MCF 10A (cell line): Measurements from ENCODE around the gene CNOT4. TPM values are rescaled to one million over a fixed set of nuclear protein-coding genes. Genes with fewer than 3 reads are reported as not detected.

ENCODE experiments used
- BruUV-seq: library from RNA; stranded (reverse); fragments of 400-500 nt; replicated peaks from 2 replicates; lab custom pipeline; 2021; lab: Mats Ljungman, UMichigan
- CTCF ChIA-PET: fragments of 300-600 bp; sonication (Branson Sonifier 250); formaldehyde crosslinking; extraction: SDS; loops from one replicate; lab custom pipeline; 2021; ENCODE audit warnings: antibody characterized with exemption, inconsistent platforms; lab: Yijun Ruan, JAX
- POLR2A ChIA-PET: fragments of 300-600, 350-650 bp; sonication (Branson Sonifier 250); formaldehyde crosslinking; extraction: SDS; loops from one replicate; lab custom pipeline; 2020; ENCODE audit warnings: antibody characterized with exemption, inconsistent platforms; lab: Yijun Ruan, JAX
- DNase-seq: peaks from one replicate; pipeline ENCODE4 v3.0.0-alpha.2; 2018; ENCODE audit not compliant: unreplicated experiment
- H3K27ac Mint-ChIP-seq: one replicate; pipeline ENCODE4 v1.8.0; 2022; ENCODE audit warnings: mild to moderate bottlenecking, low read depth, mixed read lengths; ENCODE audit not compliant: unreplicated experiment
- H3K27me3 Mint-ChIP-seq: one replicate; pipeline ENCODE4 v1.8.0; 2022; ENCODE audit warnings: mixed read lengths; ENCODE audit not compliant: insufficient read depth, unreplicated experiment
- H3K36me3 Mint-ChIP-seq: one replicate; pipeline ENCODE4 v1.8.0; 2022; ENCODE audit warnings: mild to moderate bottlenecking, moderate library complexity, mixed read lengths; ENCODE audit not compliant: insufficient read depth, unreplicated experiment
- H3K4me1 Mint-ChIP-seq: one replicate; pipeline ENCODE4 v1.8.0; 2022; ENCODE audit warnings: mixed read lengths; ENCODE audit not compliant: insufficient read depth, unreplicated experiment
- H3K4me3 Mint-ChIP-seq: one replicate; pipeline ENCODE4 v1.8.0; 2022; ENCODE audit warnings: mild to moderate bottlenecking, moderate library complexity, mixed read lengths; ENCODE audit not compliant: unreplicated experiment
- H3K9me3 Mint-ChIP-seq: one replicate; pipeline ENCODE4 v1.8.0; 2022; ENCODE audit warnings: mixed read lengths; ENCODE audit not compliant: unreplicated experiment
- CTCF ChIP-seq: fragments of 200-600 bp; IDR thresholded peaks from one replicate; pipeline ENCODE4 v1.8.0; 2022; ENCODE audit warnings: antibody characterized with exemption, mild to moderate bottlenecking; ENCODE audit not compliant: unreplicated experiment
- intact Hi-C: fragments of 100-400 bp; cut with micrococcal nuclease; formaldehyde crosslinking; loops from 2 replicates; pipeline ENCODE4 v1.14.1; 2022
- total RNA-seq: library from RNA; stranded (reverse); gene quantifications from 2 replicates; pipeline ENCODE4 v1.2.3, GENCODE V29; 2022

CNOT4 gene
- total RNA-seq, 1 experiment from 2014 or later = 18.5 TPM

- Mint-ChIP-seq H3K27me3 (no peaks in the 10 kb centered on the region), H3K9me3 (no peaks in the 10 kb centered on the region), H3K36me3 (no peaks in the 10 kb centered on the region), H3K27ac (no peak overlapping the region), H3K4me3 (no peak overlapping the region), H3K4me1 (peaks cover 14% of the 10 kb centered on the region)
- no TSS peak for BruUV-seq
- intact Hi-C loops = no loop called here
- no peak for TF ChIP-seq CTCF
- POLR2A ChIA-PET = interaction anchor here (0.6 kb wide), 4 partner anchors 27 to 602 kb away, joined by 3 read pairs; no protein-coding TSS in a partner anchor
- CTCF ChIA-PET = interaction anchor here (2.9 to 3.7 kb wide), 3 partner anchors 15 to 39 kb away, joined by 16 to 27 read pairs (median 24); no protein-coding TSS in a partner anchor
- peak; percentile 92 for DNase-seq
Measured at GRCh38 chr7:135320268-135320667, 189.6 kb downstream of the CNOT4 start.

- POLR2A ChIA-PET = interaction anchor here (0.5 to 1.2 kb wide), 8 partner anchors 18 to 672 kb away, joined by 3 to 7 read pairs (median 4); partner anchors contain the start of gene BPGM
- DNase-seq = peak; percentile 74
- H3K27me3 Mint-ChIP-seq = no peaks in the 10 kb centered on the region
- H3K36me3 Mint-ChIP-seq = no peaks in the 10 kb centered on the region
- TF ChIP-seq CTCF = no peak
- CTCF ChIA-PET = interaction anchor here (0.6 to 2.9 kb wide), 8 partner anchors 13 to 1875 kb away, joined by 3 to 24 read pairs (median 4); no protein-coding TSS in a partner anchor
- no peak overlapping the region for H3K27ac Mint-ChIP-seq
- BruUV-seq = no TSS peak
- H3K4me3 Mint-ChIP-seq = no peak overlapping the region
- no peaks in the 10 kb centered on the region for H3K9me3 Mint-ChIP-seq
- intact Hi-C loops = no loop called here
- H3K4me1 Mint-ChIP-seq = peaks cover 14% of the 10 kb centered on the region
Measured at GRCh38 chr7:135317676-135318325, 192.1 kb downstream of the CNOT4 start.

GRCh38 chr7:135316648-135317313, 193.1 kb downstream of the CNOT4 start:
- Mint-ChIP-seq H3K4me3 (no peak overlapping the region), H3K4me1 (peaks cover 14% of the 10 kb centered on the region), H3K27ac (no peak overlapping the region), H3K27me3 (no peaks in the 10 kb centered on the region), H3K36me3 (no peaks in the 10 kb centered on the region), H3K9me3 (no peaks in the 10 kb centered on the region)
- CTCF ChIA-PET = interaction anchor here (0.5 to 1.7 kb wide), 5 partner anchors 10 to 309 kb away, joined by 3 to 8 read pairs (median 3); no protein-coding TSS in a partner anchor
- POLR2A ChIA-PET = interaction anchor here (0.5 to 1.2 kb wide), 3 partner anchors 25 to 219 kb away, joined by 3 to 6 read pairs (median 3); no protein-coding TSS in a partner anchor
- DNase-seq = no peak
- no TSS peak for BruUV-seq
- no peak for TF ChIP-seq CTCF
- intact Hi-C loops = no loop called here

- intact Hi-C loops = no loop called here
- no peaks in the 10 kb centered on the region for H3K9me3 Mint-ChIP-seq
- no peaks in the 10 kb centered on the region for H3K36me3 Mint-ChIP-seq
- H3K27me3 Mint-ChIP-seq = no peaks in the 10 kb centered on the region
- H3K27ac Mint-ChIP-seq = no peak overlapping the region
- no peak for TF ChIP-seq CTCF
- no TSS peak for BruUV-seq
- no peaks in the 10 kb centered on the region for H3K4me1 Mint-ChIP-seq
- ChIA-PET POLR2A (no interaction called here), CTCF (interaction anchor here (0.6 to 2.3 kb wide), 4 partner anchors 22 to 39 kb away, joined by 3 to 9 read pairs (median 3); no protein-coding TSS in a partner anchor)
- no peak overlapping the region for H3K4me3 Mint-ChIP-seq
- DNase-seq = no peak
Measured at GRCh38 chr7:135313971-135314370, 195.9 kb downstream of the CNOT4 start.
